GM12878 (cell line): Measurements from ENCODE around the gene CCL25. TPM values are rescaled to one million over a fixed set of nuclear protein-coding genes. Genes with fewer than 3 reads are reported as not detected.
A peak's percentile ranks its signal among the peaks of the same experiment; 100 is the strongest.

Experiments used
- ATAC-seq: fragments of 200-7000 bp; cut with Tn5 transposase; 3 replicates; pipeline ENCODE4 v1.9.1; 2020; ENCODE audit warnings: mild to moderate bottlenecking, moderate library complexity
- BruUV-seq: library from RNA; stranded (reverse); fragments of 400-500 nt; replicated peaks from 2 replicates; lab custom pipeline; 2021; lab: Mats Ljungman, UMichigan
- CTCF ChIA-PET: fragments of 300-600 bp; sonication (Branson Sonifier 250); formaldehyde crosslinking; extraction: SDS; loops from one replicate; lab custom pipeline; 2021; ENCODE audit warnings: inconsistent platforms; lab: Yijun Ruan, JAX
- POLR2A ChIA-PET: fragments of 350-600 bp; formaldehyde crosslinking; extraction: SDS; loops from one replicate; lab custom pipeline; 2021; ENCODE audit warnings: inconsistent platforms; lab: Charles Lee
- RAD21 ChIA-PET: fragments of 300-600 bp; sonication (Branson Sonifier 250); formaldehyde crosslinking; loops from one replicate; lab custom pipeline; 2023; ENCODE audit warnings: antibody characterized with exemption; ENCODE audit not compliant: unreplicated experiment; lab: Charles Lee
- SMC1A ChIA-PET: fragments of 300-600 bp; sonication (Branson Sonifier 250); formaldehyde crosslinking; loops from one replicate; lab custom pipeline; 2023; ENCODE audit not compliant: unreplicated experiment, uncharacterized antibody; lab: Charles Lee
- DNase-seq: peaks from one replicate; pipeline ENCODE4 v3.0.0-alpha.2; 2011; ENCODE audit warnings: low read depth, low spot score
- FAIRE-seq: peaks from 3 replicates; lab custom pipeline; 2011; peaks lifted over from hg19 to GRCh38; lab: Jason Lieb, UNC
- H2AFZ ChIP-seq: 2 replicates; pipeline ENCODE4 v1.6.0; 2011; ENCODE audit warnings: low read depth, low read length, control low read depth; ENCODE audit not compliant: control insufficient read depth
- H3K27ac ChIP-seq: 2 replicates; pipeline ENCODE4 v1.5.1; 2011; ENCODE audit warnings: control low read depth; ENCODE audit not compliant: control insufficient read depth, insufficient read depth
- H3K27me3 ChIP-seq, 2 experiments: replicated peaks in 1 of 2; 2 replicates each; pipeline versions ENCODE4 v1.6.0 to v1.6.1; 2011; ENCODE audit warnings: low read length in 1 of 2; ENCODE audit not compliant: control insufficient read depth in 2 of 2, insufficient read depth in 2 of 2
- H3K36me3 ChIP-seq, 2 experiments: 2 replicates each; pipeline ENCODE4 v1.5.1; 2011; ENCODE audit warnings: low read length in 1 of 2; ENCODE audit not compliant: control insufficient read depth in 2 of 2, insufficient read depth in 2 of 2
- H3K4me1 ChIP-seq: 2 replicates; pipeline ENCODE4 v1.6.1; 2011; ENCODE audit warnings: mild to moderate bottlenecking, low read length, moderate library complexity, mixed read lengths; ENCODE audit not compliant: control insufficient read depth, insufficient read depth
- H3K4me2 ChIP-seq: 2 replicates; pipeline ENCODE4 v1.6.0; 2011; ENCODE audit warnings: control low read depth; ENCODE audit not compliant: control insufficient read depth, insufficient read depth
- H3K4me3 ChIP-seq: fragments of 200-600 bp; sonication (generic); 2 replicates; pipeline ENCODE4 v1.5.1; 2016
- H3K79me2 ChIP-seq: 2 replicates; pipeline ENCODE4 v1.6.0; 2011; ENCODE audit warnings: low read length; ENCODE audit not compliant: control insufficient read depth, insufficient read depth
- H3K9ac ChIP-seq: 2 replicates; pipeline ENCODE4 v1.8.0; 2011; ENCODE audit warnings: low read length, control low read depth, mixed read lengths; ENCODE audit not compliant: control insufficient read depth, insufficient read depth
- H3K9me3 ChIP-seq: replicated peaks from 3 replicates; pipeline ENCODE4 v1.5.1; 2011; ENCODE audit warnings: mild to moderate bottlenecking, low read length; ENCODE audit not compliant: control insufficient read depth, insufficient read depth
- H4K20me1 ChIP-seq: 2 replicates; pipeline ENCODE4 v1.6.0; 2011; ENCODE audit not compliant: control insufficient read depth, insufficient read depth
- ASH2L ChIP-seq: fragments of 300-600, 200-600 bp; sonication (generic); IDR thresholded peaks from 2 replicates; pipeline ENCODE4 v1.6.1; 2017; ENCODE audit warnings: low read depth, mild to moderate bottlenecking, borderline replicate concordance
- ATF7 ChIP-seq: fragments of 450-650 bp; IDR thresholded peaks from 2 replicates; pipeline ENCODE4 v1.6.1; 2016; ENCODE audit warnings: low read depth, mild to moderate bottlenecking
- CHD4 ChIP-seq: fragments of 200-600 bp; sonication (generic); IDR thresholded peaks from 2 replicates; pipeline ENCODE4 v1.6.1; 2016; ENCODE audit warnings: mild to moderate bottlenecking
- CREB1 ChIP-seq: IDR thresholded peaks from 2 replicates; pipeline ENCODE4 v1.6.1; 2012; ENCODE audit warnings: low read depth, mild to moderate bottlenecking, inconsistent platforms
- EP300 ChIP-seq, 2 experiments: fragments of 150-350 bp in 1 of 2; IDR thresholded peaks; 2 replicates each; pipeline ENCODE4 v1.6.1; 2011 to 2012; ENCODE audit warnings: low read depth in 2 of 2, low read length in 2 of 2, borderline replicate concordance in 1 of 2, improper control_type of control experiment in 1 of 2, inconsistent platforms in 1 of 2; ENCODE audit not compliant: control insufficient read depth in 1 of 2
- MXI1 ChIP-seq: fragments of 150-350 bp; IDR thresholded peaks from 2 replicates; pipeline ENCODE4 v1.6.1; 2011; ENCODE audit warnings: low read depth, mild to moderate bottlenecking, inconsistent platforms, low read length, improper control_type of control experiment
- NBN ChIP-seq: fragments of 450-650 bp; IDR thresholded peaks from 2 replicates; pipeline ENCODE4 v1.6.1; 2016
- NR2C2 ChIP-seq: IDR thresholded peaks from 2 replicates; pipeline ENCODE4 v1.6.1; 2011; ENCODE audit warnings: borderline replicate concordance, low read depth; ENCODE audit not compliant: control insufficient read depth, insufficient read length
- NR2F1 ChIP-seq: fragments of 450-650 bp; conservative IDR thresholded peaks from 2 replicates; pipeline ENCODE4 v1.6.1; 2017; ENCODE audit warnings: mild to moderate bottlenecking
- NRF1 ChIP-seq: conservative IDR thresholded peaks from 2 replicates; pipeline ENCODE4 v1.6.1; 2011; ENCODE audit warnings: mild to moderate bottlenecking, low read depth, low read length, improper control_type of control experiment
- PAX8 ChIP-seq: fragments of 450-650 bp; IDR thresholded peaks from 2 replicates; pipeline ENCODE4 v1.6.1; 2017; ENCODE audit warnings: mild to moderate bottlenecking, moderate library complexity
- POLR2AphosphoS2 ChIP-seq: IDR thresholded peaks from 2 replicates; pipeline ENCODE4 v1.6.1; 2011; ENCODE audit warnings: low read depth, mild to moderate bottlenecking, low read length, improper control_type of control experiment, moderate library complexity
- RBBP5 ChIP-seq: fragments of 200-600 bp; sonication (generic); conservative IDR thresholded peaks from 2 replicates; pipeline ENCODE4 v1.6.1; 2016
- RUNX3 ChIP-seq: IDR thresholded peaks from 2 replicates; pipeline ENCODE4 v1.6.1; 2012; ENCODE audit warnings: low read length, inconsistent platforms
- SP1 ChIP-seq: IDR thresholded peaks from one replicate; pipeline ENCODE4 v1.6.1; 2011; ENCODE audit warnings: low read depth, low read length
- TAF1 ChIP-seq: IDR thresholded peaks from 2 replicates; pipeline ENCODE4 v1.6.1; 2011; ENCODE audit warnings: mild to moderate bottlenecking, low read depth, low read length, borderline replicate concordance
- TARDBP ChIP-seq: IDR thresholded peaks from 2 replicates; pipeline ENCODE4 v1.6.1; 2016; ENCODE audit warnings: borderline replicate concordance
- YBX1 ChIP-seq: fragments of 450-650 bp; IDR thresholded peaks from 2 replicates; pipeline ENCODE4 v1.6.1; 2016; ENCODE audit warnings: antibody characterized with exemption
- ZNF274 ChIP-seq: IDR thresholded peaks from one replicate; pipeline ENCODE4 v1.8.0; 2011; ENCODE audit not compliant: insufficient read length, insufficient read depth
- WGBS: methylation state at CpG from one replicate; pipeline ENCODE4 v1.1.6; 2016; ENCODE audit warnings: low lambda C conversion rate; ENCODE audit not compliant: insufficient replicate concordance, insufficient coverage; ENCODE audit errors: missing lambda C conversion rate; 5-methylcytosine and 5-hydroxymethylcytosine counted together
- in situ Hi-C: fragments of 300-500 bp; cut with MboI; formaldehyde crosslinking; loops from 9 replicates; pipeline ENCODE4 v1.14.3; 2018; ENCODE audit warnings: mixed read lengths
- intact Hi-C: fragments of 100-400 bp; cut with micrococcal nuclease; formaldehyde crosslinking; loops from one replicate; pipeline ENCODE4 v1.14.2; 2022; ENCODE audit not compliant: unreplicated experiment
- polyA plus RNA-seq, 11 experiments: library from polyadenylated mRNA; depleted of rRNA in 4 of 11; unstranded in 6 of 11; stranded (reverse) in 5 of 11; fragments of >200 nt; fragmentation: Nextera tagmentation in 4 of 11; fragmentation: Illumina TruSeq in 1 of 11; extraction: Ambion mirVana in 4 of 11; extraction: Trizol in 1 of 11; gene quantifications; 1 replicate in 1 of 11; 2 replicates in 10 of 11; pipeline versions ENCODE4 v1.2.1 to v1.2.3, GENCODE V29; 2011 to 2016; ENCODE audit warnings: inconsistent platforms in 2 of 11, missing spikeins in 2 of 11, low read depth in 1 of 11
- total RNA-seq, 4 experiments: library from RNA; depleted of rRNA in 3 of 4; stranded (reverse); fragments of >200 nt in 3 of 4; fragmentation: Illumina TruSeq in 1 of 4; extraction: Trizol in 1 of 4; gene quantifications; 2 replicates each; pipeline versions ENCODE4 v1.2.1 to v1.2.3, GENCODE V29; 2013 to 2021
- TF ChIP-seq, protein P1 (sequence below): fragments of 150-350 bp; IDR thresholded peaks from 2 replicates; pipeline ENCODE4 v1.6.1; 2016; ENCODE audit warnings: low read depth, low read length

Gene CCL25
- total and polyA plus RNA-seq, 10 of the 15 experiments (the other 5 are each of a cell fraction or from before 2014, with no cell fraction given): 0.53 to 12.0 (median 8.3) TPM

DNA sequence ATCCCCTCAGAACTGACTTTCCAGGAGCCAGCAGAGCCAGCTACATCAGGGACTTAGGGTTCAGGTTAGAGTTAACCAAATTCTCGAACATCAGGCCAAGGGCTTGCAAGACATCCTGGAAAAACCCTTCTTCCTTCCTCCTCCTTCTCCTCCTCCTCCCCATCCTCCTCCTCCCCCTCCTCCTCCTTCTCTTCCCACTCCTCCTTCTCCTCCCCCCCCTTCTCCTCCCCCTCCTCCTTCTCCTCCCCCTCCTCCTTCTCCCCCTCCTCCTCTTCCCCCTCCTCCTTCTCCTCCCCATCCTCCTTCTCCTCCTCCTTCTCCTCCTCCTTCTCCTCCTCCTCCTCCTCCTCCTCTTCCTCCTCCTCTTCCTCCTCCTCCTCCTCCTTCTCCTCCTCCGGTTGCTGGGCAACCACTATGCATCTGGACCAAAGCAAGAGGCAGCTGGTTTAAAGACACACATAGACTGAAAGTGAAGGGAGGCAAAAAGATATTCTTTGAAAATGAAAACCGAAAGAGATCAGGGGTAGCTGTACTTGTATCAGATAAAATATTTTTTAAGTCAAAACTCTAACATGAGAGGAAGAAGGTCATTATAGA lies 5.9 kb upstream of the CCL25 start (continued):
- no peak for TF ChIP-seq RBBP5
- TF ChIP-seq, all 136 proteins: peak for 0

DNA sequence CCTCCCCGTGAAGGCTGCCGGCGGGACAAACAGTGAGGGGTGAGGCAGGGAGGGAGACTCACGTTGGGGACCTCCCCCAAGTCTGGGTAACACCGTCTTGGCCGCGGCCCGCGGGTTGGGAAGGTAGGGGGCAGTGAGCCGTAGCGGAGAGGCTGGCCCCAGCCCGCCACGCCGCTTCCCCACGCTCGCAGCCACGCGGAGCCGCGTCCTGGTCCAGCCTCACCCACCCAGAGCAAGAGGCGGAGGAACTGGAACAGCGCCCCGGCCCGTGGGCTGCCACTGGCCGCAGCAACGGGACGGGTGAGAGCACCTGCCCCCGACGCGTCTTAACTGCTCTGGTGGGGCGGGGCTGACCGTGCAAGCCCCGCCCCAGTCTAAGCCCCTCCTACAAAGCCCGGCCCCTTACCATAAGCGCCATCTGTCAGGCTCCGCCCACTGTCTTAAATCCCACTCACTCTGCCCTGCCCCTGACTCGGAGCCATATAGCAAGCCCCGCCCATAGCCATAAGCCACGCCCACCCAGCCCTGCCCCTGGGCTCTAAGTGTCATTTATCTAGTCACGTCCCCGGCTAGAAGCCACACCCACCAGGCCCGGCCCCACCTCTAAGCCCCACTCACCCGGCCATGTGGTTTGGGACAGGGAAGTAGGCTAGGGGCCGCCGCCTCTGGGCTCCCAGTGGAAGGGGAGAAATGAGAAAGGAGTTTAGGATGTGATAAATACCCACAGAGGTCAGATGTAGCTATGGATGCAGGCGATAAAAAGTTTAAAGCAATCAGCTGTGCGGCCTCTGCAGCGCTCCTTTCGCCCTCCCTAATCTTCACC lies 2.1 kb upstream of the CCL25 start:
- Histone ChIP-seq H3K79me2 (no peaks in the 10 kb centered on the region), H3K4me1 (peaks cover 18% of the 10 kb centered on the region), H3K4me2 (peak overlapping the region; percentile 93), H3K4me3 (peak overlapping the region; percentile 66), H2AFZ (peak overlapping the region; percentile 83), H3K36me3 (no peaks in the 10 kb centered on the region), H3K9me3 (no peaks in the 10 kb centered on the region), H3K9ac (peak overlapping the region; percentile 52; the same call in 1 of the 2 replicates), H3K27ac (peak overlapping the region; percentile 59), H4K20me1 (no peaks in the 10 kb centered on the region), H3K27me3 (no peaks in the 10 kb centered on the region)
- RAD21 ChIA-PET: no interaction called here
- POLR2A ChIA-PET: interaction anchor here (0.5 kb wide), 1 partner anchor 111 kb away, joined by 3 read pairs; no protein-coding TSS in a partner anchor
- no TSS peak for BruUV-seq
- FAIRE-seq (peak; percentile 59), ATAC-seq (peak; percentile 94), DNase-seq (peak; percentile 91)
- SMC1A ChIA-PET: no interaction called here
- CTCF ChIA-PET: no interaction called here
- WGBS: 9% methylated on average over 48 of the region's 49 CpGs
- in situ Hi-C loops: no loop called here
- intact Hi-C loops: loop anchor here (5.0 kb wide), 1 partner anchor 48 kb away; no protein-coding TSS in a partner anchor
- 0 out of 2 replicates have a peak, but pooled peaks have one; percentile 39 for TF ChIP-seq TAF1
- TF ChIP-seq CHD4: no peak
- TF ChIP-seq RUNX3: no peak
- TF ChIP-seq NBN: no peak
- peak; percentile 7 for TF ChIP-seq SP1
- TF ChIP-seq TARDBP: no peak
- no peak for TF ChIP-seq ASH2L
- TF ChIP-seq NR2C2: no peak
- TF ChIP-seq NR2F1: no peak
- no peak for TF ChIP-seq ZNF274
- TF ChIP-seq, protein P1, sequence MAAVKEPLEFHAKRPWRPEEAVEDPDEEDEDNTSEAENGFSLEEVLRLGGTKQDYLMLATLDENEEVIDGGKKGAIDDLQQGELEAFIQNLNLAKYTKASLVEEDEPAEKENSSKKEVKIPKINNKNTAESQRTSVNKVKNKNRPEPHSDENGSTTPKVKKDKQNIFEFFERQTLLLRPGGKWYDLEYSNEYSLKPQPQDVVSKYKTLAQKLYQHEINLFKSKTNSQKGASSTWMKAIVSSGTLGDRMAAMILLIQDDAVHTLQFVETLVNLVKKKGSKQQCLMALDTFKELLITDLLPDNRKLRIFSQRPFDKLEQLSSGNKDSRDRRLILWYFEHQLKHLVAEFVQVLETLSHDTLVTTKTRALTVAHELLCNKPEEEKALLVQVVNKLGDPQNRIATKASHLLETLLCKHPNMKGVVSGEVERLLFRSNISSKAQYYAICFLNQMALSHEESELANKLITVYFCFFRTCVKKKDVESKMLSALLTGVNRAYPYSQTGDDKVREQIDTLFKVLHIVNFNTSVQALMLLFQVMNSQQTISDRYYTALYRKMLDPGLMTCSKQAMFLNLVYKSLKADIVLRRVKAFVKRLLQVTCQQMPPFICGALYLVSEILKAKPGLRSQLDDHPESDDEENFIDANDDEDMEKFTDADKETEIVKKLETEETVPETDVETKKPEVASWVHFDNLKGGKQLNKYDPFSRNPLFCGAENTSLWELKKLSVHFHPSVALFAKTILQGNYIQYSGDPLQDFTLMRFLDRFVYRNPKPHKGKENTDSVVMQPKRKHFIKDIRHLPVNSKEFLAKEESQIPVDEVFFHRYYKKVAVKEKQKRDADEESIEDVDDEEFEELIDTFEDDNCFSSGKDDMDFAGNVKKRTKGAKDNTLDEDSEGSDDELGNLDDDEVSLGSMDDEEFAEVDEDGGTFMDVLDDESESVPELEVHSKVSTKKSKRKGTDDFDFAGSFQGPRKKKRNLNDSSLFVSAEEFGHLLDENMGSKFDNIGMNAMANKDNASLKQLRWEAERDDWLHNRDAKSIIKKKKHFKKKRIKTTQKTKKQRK: no peak
- no peak for TF ChIP-seq MXI1
- TF ChIP-seq RBBP5: no peak
- TF ChIP-seq CREB1: no peak
- TF ChIP-seq ATF7: no peak
- TF ChIP-seq NRF1: no peak
- no peak for TF ChIP-seq YBX1
- no peak for TF ChIP-seq POLR2AphosphoS2
- TF ChIP-seq PAX8: no peak
- TF ChIP-seq EP300 (IDR thresholded peaks at IDR 0.05; ENCODE audit: borderline replicate concordance in 1 of 2, control insufficient read depth in 1 of 2, low read depth in 2 of 2, low read length in 2 of 2): no peak
